Measurements from ENCODE around the gene SCD.

SCD gene

DNA sequence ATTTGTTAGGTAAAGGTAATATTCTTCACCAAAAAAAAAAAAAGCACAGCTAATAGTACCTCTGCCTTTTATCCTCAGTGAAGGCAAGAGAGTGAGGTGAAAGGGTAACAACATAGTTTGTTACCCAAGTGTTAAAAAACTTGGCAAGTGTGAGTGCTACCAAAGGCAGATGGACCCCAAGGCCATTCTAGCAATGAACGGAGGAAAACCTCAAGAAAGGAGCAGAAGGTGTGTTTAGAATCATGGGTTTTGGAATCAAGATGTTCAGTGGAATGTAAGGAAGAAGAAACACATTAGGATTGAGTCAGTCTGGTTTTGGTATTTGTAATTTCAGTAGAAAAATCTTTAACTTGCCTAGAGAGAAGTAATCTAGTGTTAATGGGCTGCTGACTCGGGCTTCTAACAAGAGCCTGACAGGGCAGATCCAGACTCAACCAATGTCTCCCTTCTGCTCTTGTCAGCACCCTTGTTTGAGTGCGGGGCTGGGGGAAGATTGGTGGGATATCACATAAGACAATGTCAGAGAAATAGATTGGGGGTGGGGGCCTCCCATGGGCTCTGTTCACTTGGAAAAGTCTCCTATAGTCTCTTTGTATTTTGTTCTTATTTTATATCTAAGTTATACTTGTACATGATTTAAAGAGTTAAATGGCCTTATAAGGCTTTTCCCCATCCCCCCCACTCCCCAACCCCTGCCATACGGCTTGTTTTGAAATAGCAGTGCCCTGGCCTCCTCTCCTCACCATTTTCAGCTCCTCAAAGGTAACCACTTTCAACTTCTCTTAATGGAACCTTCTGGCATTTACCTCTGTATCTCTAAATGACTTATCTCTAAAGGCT, 44.4 kb downstream of the SCD start:
- no peaks in the 10 kb centered on the region for H3K9me3 ChIP-seq (ENCODE audit: severe bottlenecking)
- no peak overlapping the region for H3K4me3 ChIP-seq (ENCODE audit: low read depth, low read length)
- TF ChIP-seq, protein P1, sequence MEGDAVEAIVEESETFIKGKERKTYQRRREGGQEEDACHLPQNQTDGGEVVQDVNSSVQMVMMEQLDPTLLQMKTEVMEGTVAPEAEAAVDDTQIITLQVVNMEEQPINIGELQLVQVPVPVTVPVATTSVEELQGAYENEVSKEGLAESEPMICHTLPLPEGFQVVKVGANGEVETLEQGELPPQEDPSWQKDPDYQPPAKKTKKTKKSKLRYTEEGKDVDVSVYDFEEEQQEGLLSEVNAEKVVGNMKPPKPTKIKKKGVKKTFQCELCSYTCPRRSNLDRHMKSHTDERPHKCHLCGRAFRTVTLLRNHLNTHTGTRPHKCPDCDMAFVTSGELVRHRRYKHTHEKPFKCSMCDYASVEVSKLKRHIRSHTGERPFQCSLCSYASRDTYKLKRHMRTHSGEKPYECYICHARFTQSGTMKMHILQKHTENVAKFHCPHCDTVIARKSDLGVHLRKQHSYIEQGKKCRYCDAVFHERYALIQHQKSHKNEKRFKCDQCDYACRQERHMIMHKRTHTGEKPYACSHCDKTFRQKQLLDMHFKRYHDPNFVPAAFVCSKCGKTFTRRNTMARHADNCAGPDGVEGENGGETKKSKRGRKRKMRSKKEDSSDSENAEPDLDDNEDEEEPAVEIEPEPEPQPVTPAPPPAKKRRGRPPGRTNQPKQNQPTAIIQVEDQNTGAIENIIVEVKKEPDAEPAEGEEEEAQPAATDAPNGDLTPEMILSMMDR (IDR thresholded peaks at IDR 0.05; ENCODE audit: low read depth, low read length), result no peak
- H3K27me3 ChIP-seq (ENCODE audit: insufficient read depth, low read depth, severe bottlenecking), result no peaks in the 10 kb centered on the region
- DNase-seq, result no peak
- no peak overlapping the region for H3K27ac ChIP-seq
- H3K36me3 ChIP-seq, result peaks cover 5% of the 10 kb centered on the region; the same call in 1 of the 2 replicates

DNA sequence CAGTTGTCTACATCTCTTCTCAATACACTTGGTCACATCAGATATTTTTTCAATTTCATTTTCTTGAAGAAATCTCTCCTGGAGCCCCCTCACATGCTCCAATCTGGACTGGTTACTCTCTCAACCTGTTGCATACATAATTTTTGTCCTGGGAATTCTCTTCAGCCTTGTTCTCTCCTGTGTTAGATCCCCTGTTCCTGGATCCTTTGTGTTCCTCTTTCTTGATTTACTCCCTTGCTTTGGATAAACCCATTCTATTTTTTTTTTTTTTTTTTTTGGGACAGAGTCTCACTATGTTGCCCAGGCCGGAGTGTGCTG, 45.6 kb downstream of the SCD start:
- TF ChIP-seq, protein P1 (IDR thresholded peaks at IDR 0.05; ENCODE audit: low read depth, low read length), result no peak
- no peaks in the 10 kb centered on the region for H3K9me3 ChIP-seq (ENCODE audit: severe bottlenecking)
- no peak overlapping the region for H3K4me3 ChIP-seq (ENCODE audit: low read depth, low read length)
- no peak overlapping the region for H3K27ac ChIP-seq
- peaks cover 5% of the 10 kb centered on the region; the same call in 1 of the 2 replicates for H3K36me3 ChIP-seq
- DNase-seq, result no peak
- H3K27me3 ChIP-seq (ENCODE audit: insufficient read depth, low read depth, severe bottlenecking), result no peaks in the 10 kb centered on the region

DNA sequence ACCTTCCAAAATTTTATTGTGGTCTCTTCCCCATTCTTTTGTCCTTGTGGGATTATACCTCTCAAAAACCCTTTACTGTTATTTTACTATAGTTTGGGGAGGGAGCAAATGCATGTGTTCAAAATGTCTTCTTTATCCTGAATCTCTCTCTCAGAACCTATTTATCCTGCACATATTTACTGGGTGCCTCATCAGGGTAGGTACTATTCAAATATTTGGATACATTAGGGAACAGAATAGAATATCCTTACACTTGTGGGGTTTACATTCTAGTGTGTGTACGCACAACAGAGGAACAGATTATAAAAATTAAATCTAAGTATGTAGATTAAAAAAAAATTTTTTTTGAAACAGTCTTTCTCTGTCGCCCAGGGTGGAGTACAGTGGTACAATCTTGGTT, 48.6 kb downstream of the SCD start:
- no peak overlapping the region for H3K27ac ChIP-seq
- no peaks in the 10 kb centered on the region for H3K9me3 ChIP-seq (ENCODE audit: severe bottlenecking)
- TF ChIP-seq, protein P1 (IDR thresholded peaks at IDR 0.05; ENCODE audit: low read depth, low read length), result no peak
- no peaks in the 10 kb centered on the region for H3K36me3 ChIP-seq
- no peak for DNase-seq
- no peak overlapping the region for H3K4me3 ChIP-seq (ENCODE audit: low read depth, low read length)
- H3K27me3 ChIP-seq (ENCODE audit: insufficient read depth, low read depth, severe bottlenecking), result no peaks in the 10 kb centered on the region

DNA sequence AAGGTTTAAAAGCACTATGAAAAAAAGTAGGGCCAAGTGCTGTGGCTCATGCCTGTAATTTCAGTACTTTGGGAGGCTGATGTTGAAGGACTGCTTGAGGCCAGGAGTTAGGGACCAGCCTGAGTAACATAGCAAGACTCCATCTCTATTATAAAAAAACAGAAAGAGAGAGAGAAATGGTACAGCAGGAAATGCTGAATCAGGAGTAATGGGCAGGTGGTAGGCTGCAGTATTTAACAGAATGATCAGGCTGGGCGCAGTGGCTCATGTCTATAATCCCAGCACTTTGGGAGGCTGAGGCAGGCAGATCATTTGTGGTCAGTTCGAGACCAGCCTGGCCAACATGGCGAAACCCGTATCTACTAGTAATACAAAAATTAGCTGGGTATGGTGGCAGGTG, 49.6 kb downstream of the SCD start:
- no peak overlapping the region for H3K4me3 ChIP-seq (ENCODE audit: low read depth, low read length)
- H3K27me3 ChIP-seq (ENCODE audit: insufficient read depth, low read depth, severe bottlenecking), result no peaks in the 10 kb centered on the region
- no peaks in the 10 kb centered on the region for H3K9me3 ChIP-seq (ENCODE audit: severe bottlenecking)
- no peak overlapping the region for H3K27ac ChIP-seq
- no peak for DNase-seq
- H3K36me3 ChIP-seq, result no peaks in the 10 kb centered on the region
- TF ChIP-seq, protein P1 (IDR thresholded peaks at IDR 0.05; ENCODE audit: low read depth, low read length), result no peak

DNA sequence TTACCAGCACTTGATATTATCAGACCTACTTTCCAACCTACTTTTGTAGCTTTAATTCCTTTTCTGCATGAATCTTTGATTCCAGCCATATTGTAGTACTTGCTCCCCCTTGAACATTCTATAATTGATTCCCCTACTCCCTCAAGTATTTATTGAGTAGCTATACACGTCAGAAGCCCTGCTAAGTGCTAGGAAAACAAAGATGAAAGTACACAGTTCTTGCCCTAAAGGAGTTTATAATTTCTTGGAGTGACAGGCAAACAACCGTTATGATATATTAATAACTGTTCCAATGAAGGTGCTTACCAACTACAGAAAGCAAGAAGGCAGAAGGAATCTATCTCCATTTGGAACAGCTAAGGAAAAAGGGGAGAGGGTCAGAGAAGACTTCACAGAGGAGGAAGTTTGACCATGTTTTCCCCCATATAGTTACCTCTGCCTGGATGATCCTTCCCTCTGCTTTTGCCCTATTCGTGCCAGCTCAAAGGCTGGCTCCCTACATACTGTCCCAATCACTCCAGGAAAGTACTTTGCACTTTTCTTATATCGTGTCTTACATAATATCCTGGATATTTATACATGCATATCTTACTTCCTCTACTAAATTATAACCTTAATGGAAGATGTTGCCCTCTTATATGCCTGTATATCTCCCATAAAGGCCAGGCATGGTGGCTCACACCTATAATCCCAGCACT, 54.7 kb downstream of the SCD start:
- Histone ChIP-seq H3K27ac (no peak overlapping the region), H3K9me3 (ENCODE audit: severe bottlenecking) (no peaks in the 10 kb centered on the region), H3K4me3 (ENCODE audit: low read depth, low read length) (no peak overlapping the region), H3K27me3 (ENCODE audit: insufficient read depth, low read depth, severe bottlenecking) (no peaks in the 10 kb centered on the region), H3K36me3 (no peaks in the 10 kb centered on the region)
- TF ChIP-seq, protein P1 (IDR thresholded peaks at IDR 0.05; ENCODE audit: low read depth, low read length), result no peak
- no peak for DNase-seq

All from WERI-Rb-1 (cell line).